ENCODE data around the gene MAD1L1. TPM values are rescaled to one million over a fixed set of nuclear protein-coding genes. Genes with fewer than 3 reads are reported as not detected.

MAD1L1 gene
- total RNA-seq, 1 experiment from 2014 or later = 63.0 TPM

DNA sequence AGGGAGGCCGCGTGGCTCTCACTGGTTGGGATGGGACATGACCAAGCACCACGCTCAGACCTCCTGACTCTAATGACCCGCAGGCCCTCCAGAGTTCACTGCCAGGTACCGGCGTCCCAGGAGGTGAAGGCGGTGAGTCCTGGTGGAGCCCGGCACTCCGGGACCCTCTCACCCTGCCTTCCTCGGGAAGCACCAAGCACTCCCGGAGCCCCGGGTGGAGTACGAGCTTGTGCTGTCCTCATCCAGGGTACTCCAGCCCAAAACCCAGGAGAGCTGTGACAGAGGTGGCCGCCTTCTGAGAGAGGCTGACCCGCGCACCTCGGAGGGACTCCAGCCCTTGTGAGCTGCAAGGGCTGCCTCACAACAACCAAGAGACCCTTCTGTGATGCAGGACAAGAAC, 9.4 kb downstream of the MAD1L1 start:
- Histone ChIP-seq H3K27me3 (ENCODE audit: control insufficient read depth, insufficient read depth, low read length) (no peaks in the 10 kb centered on the region), H3K36me3 (replicated peaks; ENCODE audit: control insufficient read depth, insufficient read depth, low read length) (peaks cover 25% of the 10 kb centered on the region), H3K4me3 (ENCODE audit: insufficient read depth, low read depth, low read length) (no peak overlapping the region)
- no peak for DNase-seq

DNA sequence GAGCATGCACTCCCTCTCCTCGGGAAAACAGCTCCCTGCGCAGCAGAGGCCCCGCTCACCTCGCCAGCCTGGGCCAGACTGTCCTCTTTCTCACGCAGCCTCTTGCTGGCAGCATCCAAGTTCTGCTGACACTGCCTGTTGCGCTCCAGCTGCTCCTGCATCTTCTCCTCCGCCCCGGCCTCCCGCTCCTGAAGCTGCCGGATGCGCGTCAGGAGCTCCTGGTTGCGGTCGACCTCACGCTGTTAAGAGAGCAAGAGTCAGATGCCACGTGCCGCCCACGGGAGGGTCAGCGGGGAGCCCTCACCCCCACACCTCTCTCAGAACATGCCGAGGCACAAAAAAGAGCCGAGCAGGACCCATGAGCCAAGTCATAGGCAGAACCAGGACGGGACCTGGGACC, 10.2 kb downstream of the MAD1L1 start:
- peaks cover 30% of the 10 kb centered on the region for H3K36me3 ChIP-seq (replicated peaks; ENCODE audit: control insufficient read depth, insufficient read depth, low read length)

DNA sequence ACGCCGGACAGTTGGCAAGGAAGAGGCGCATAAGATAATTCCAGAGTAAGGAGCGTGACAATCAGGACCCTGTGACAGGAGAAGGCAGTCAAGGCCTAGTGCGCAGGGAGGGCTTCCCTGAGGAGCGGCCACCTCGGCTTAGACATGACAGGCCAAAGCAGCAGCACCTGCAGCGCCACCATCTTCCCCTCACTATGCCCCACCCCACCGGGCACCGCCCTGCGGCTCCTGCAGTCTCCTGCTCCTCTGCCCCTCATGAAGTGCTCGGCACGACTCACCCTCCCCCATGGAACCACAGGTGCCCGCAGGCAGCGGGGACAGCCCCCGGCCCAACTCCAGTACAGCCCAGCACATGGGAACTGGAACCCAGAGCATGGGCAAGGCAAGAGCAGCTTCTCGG, 11.8 kb downstream of the MAD1L1 start:
- Histone ChIP-seq H3K4me3 (ENCODE audit: insufficient read depth, low read depth, low read length) (no peak overlapping the region), H3K27me3 (ENCODE audit: control insufficient read depth, insufficient read depth, low read length) (no peaks in the 10 kb centered on the region), H3K36me3 (replicated peaks; ENCODE audit: control insufficient read depth, insufficient read depth, low read length) (peaks cover 34% of the 10 kb centered on the region)
- DNase-seq = no peak

More for the DNA sequence above, 10.2 kb downstream of the MAD1L1 start:
- Histone ChIP-seq H3K4me3 (ENCODE audit: insufficient read depth, low read depth, low read length) (no peak overlapping the region), H3K27me3 (ENCODE audit: control insufficient read depth, insufficient read depth, low read length) (no peaks in the 10 kb centered on the region)
- no peak for DNase-seq

DNA sequence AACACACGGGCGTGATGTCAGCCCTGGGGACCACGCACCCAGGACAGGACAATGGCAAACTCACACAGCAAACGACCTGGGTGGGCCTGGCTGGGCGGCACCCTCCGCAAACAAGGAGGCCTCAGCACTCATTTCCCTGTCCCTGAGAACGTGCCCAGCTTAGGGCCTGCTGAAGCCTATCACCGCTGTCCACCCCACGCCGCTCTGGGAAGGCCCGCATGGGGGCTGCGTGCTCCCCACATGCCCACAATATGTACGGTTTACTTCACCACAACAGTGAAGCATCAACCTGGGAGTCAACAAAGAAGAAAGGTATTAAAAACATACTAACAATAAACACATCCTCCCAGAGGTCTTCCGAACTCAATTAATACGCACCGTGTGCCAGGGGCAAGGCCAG, 12.2 kb downstream of the MAD1L1 start:
- Histone ChIP-seq H3K36me3 (replicated peaks; ENCODE audit: control insufficient read depth, insufficient read depth, low read length) (peaks cover 35% of the 10 kb centered on the region), H3K4me3 (ENCODE audit: insufficient read depth, low read depth, low read length) (no peak overlapping the region), H3K27me3 (ENCODE audit: control insufficient read depth, insufficient read depth, low read length) (no peaks in the 10 kb centered on the region)
- DNase-seq = no peak

DNA sequence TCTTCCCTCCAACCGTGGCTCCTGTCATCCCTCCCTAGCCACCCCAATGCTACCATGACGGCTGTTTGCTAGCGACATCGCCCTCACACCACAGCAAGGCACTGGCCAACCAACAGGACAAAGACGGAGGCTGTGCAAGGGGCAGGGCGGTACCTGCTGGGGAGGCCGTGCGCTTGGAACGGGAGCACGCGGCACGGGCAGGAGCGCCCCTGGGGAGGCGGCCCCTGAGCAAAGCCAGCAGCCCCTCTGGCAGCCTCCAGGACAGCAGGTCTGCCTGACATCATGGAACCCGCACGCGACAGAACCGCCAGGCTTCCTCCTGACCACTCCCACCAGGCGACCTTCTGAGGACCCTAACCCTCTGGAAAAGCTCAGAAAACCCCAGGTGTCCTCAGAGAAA, 12.7 kb downstream of the MAD1L1 start:
- Histone ChIP-seq H3K27me3 (ENCODE audit: control insufficient read depth, insufficient read depth, low read length) (no peaks in the 10 kb centered on the region), H3K36me3 (replicated peaks; ENCODE audit: control insufficient read depth, insufficient read depth, low read length) (peaks cover 32% of the 10 kb centered on the region), H3K4me3 (ENCODE audit: insufficient read depth, low read depth, low read length) (no peak overlapping the region)
- DNase-seq = no peak

DNA sequence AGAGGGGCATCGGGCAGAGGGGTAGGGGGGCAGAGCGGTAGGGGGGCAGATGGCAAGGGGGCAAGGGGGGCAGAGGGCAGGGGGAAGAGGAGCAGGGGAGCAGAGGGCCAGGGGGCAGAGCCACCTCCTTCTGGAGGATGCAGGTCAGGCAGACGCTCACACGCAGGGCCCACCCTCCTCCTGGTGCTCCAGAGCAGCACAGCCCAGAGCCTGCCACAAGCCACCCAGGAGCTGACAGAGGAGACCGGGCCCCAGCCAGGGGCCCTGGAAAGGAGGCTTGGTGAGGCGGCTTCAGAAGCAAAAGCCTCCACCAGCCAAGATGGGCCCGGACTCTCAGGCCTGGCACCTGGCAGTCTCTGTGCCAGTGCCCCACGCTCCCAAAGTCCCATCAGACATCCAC, 13.1 kb downstream of the MAD1L1 start:
- no peaks in the 10 kb centered on the region for H3K27me3 ChIP-seq (ENCODE audit: control insufficient read depth, insufficient read depth, low read length)
- peaks cover 32% of the 10 kb centered on the region for H3K36me3 ChIP-seq (replicated peaks; ENCODE audit: control insufficient read depth, insufficient read depth, low read length)
- H3K4me3 ChIP-seq (ENCODE audit: insufficient read depth, low read depth, low read length) = no peak overlapping the region
- no peak for DNase-seq

DNA sequence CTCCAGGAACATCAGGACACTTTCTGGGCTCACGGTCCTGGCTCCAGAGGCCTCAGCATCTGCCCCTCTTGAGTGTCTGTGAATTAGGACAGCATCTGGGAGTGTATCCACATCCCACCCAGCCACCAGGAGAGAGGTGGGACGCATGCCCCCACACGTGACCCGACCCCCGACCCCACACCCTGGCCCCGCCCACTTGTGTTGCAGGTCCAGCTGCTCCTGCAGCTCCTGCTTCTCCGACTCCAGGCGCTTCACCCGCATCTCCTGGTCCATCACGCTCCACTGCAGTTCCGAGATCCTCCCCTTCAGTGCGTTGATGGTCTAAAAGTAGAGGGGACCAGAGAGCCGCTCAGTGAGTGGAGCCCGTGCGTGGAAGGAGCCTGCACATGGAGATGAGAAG, 13.6 kb downstream of the MAD1L1 start:
- Histone ChIP-seq H3K27me3 (ENCODE audit: control insufficient read depth, insufficient read depth, low read length) (no peaks in the 10 kb centered on the region), H3K4me3 (ENCODE audit: insufficient read depth, low read depth, low read length) (no peak overlapping the region), H3K36me3 (replicated peaks; ENCODE audit: control insufficient read depth, insufficient read depth, low read length) (peaks cover 34% of the 10 kb centered on the region)
- DNase-seq = peak; percentile 57

DNA sequence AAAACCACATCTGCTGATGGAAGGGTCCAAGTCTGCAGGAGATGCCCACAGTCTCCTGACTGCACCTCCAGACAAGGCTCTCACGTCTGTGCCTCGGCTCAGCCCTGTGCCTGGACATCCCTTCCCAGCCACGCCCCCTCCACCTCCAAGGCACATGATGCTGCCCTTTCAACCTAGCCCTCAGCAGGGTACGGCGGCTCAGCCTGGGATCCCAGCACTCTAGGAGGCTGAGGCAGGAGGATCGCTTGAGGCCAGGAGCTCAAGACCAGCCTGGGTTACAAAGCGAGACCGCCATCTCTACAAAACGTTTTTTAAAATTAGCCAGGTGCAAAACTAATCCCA, 14.3 kb downstream of the MAD1L1 start:
- no peaks in the 10 kb centered on the region for H3K27me3 ChIP-seq (ENCODE audit: control insufficient read depth, insufficient read depth, low read length)
- peaks cover 35% of the 10 kb centered on the region for H3K36me3 ChIP-seq (replicated peaks; ENCODE audit: control insufficient read depth, insufficient read depth, low read length)
- H3K4me3 ChIP-seq (ENCODE audit: insufficient read depth, low read depth, low read length) = no peak overlapping the region
- peak; percentile 50 for DNase-seq

DNA sequence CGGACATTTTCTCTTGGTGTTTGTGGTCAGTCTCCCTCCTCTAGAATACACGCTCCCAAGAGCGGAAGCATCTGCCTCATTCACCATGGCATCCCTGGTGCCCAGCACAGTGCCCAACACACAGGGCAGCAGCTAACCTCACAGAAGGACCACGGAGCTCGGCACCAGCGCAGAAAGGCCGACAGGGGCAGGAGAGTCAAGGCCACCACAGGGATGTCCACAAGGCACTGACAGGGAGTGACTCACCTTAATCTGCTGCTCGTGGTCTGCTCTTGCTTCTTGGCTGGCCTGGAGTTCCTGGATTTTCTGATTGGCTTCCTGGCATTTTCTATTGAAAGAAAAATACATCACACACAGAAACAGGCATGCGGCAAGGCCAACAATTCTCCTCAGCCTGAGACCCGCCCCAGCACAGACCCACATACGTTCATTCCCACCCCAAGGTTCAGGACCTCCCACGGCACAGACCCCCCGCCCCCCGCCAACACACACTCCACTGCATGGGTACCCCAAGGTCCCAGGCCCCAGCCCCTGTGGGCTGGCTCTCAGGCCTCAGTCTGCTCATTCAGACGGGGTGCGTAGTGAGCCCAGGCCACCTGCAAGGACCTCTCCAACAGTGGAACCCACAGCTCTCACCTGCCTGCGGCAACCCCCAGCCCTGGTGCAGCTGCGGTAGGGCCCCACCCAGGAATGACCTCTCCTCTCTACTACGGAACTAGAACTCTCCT, 14.9 kb downstream of the MAD1L1 start:
- DNase-seq = peak; percentile 52
- Histone ChIP-seq H3K27me3 (ENCODE audit: control insufficient read depth, insufficient read depth, low read length) (no peaks in the 10 kb centered on the region), H3K4me3 (ENCODE audit: insufficient read depth, low read depth, low read length) (no peak overlapping the region), H3K36me3 (replicated peaks; ENCODE audit: control insufficient read depth, insufficient read depth, low read length) (peaks cover 38% of the 10 kb centered on the region)

DNA sequence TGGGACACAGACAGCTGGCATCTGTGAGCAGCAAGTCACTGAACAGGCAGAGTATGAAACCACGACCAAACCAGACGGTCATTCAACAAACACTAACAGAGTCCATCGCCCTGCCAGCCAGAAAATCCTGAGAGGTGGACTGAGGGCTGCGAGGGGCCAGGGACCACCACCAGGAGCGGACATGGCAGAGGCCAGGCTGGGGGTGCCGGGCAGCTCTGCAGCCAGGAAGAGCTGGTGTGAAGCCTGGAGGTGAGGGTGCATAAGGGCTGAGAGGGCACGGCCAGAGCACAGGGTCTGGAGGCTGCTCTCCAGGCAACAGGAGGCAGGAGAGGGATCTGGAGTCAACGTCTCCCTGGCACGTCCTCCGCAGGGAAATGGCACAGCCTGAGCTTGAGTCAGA, 15.5 kb downstream of the MAD1L1 start:
- Histone ChIP-seq H3K4me3 (ENCODE audit: insufficient read depth, low read depth, low read length) (no peak overlapping the region), H3K27me3 (ENCODE audit: control insufficient read depth, insufficient read depth, low read length) (no peaks in the 10 kb centered on the region), H3K36me3 (replicated peaks; ENCODE audit: control insufficient read depth, insufficient read depth, low read length) (peaks cover 39% of the 10 kb centered on the region)
- no peak for DNase-seq

DNA sequence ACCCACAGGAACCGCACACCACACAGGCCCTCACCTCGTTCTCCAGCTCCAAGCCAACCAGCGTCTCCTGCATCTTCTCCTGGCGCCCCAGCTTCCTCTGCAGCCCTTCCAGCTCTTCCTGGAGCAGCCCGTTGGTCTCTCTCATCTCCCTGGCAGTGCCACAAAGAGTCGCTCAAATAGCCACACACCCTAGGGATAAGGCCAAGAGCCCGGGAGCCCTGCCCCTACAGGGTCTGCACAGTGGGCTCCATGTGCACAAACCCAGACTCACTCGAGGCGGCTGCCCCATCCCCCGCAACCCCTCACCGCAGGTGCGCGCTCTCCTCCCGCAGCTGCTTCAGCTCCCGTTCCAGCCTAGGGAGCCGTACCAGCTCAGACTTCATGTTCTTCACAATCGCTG, 16.9 kb downstream of the MAD1L1 start:
- DNase-seq = peak; percentile 50
- no peak overlapping the region for H3K4me3 ChIP-seq (ENCODE audit: insufficient read depth, low read depth, low read length)
- no peaks in the 10 kb centered on the region for H3K27me3 ChIP-seq (ENCODE audit: control insufficient read depth, insufficient read depth, low read length)
- H3K36me3 ChIP-seq (replicated peaks; ENCODE audit: control insufficient read depth, insufficient read depth, low read length) = peaks cover 41% of the 10 kb centered on the region

DNA sequence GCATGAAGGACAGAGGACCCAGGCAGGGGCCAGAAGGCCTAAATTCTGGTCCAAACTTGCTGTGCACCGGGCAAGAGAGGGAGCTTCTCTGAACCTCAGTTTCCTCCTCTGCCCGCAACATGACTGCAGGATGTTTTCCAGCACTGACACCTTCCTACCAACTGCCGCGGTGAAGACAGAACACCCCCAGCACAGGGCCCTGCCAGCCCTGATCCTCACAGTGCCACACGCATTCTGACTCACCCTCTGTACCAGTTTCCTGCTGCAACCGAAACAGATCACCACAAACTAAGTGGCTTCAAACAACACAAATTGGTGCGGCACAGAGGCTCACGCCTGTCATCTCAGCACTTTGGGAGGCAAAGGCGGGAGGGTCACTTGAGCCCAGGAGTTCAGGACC, 18.1 kb downstream of the MAD1L1 start:
- Histone ChIP-seq H3K4me3 (ENCODE audit: insufficient read depth, low read depth, low read length) (no peak overlapping the region), H3K27me3 (ENCODE audit: control insufficient read depth, insufficient read depth, low read length) (no peaks in the 10 kb centered on the region), H3K36me3 (replicated peaks; ENCODE audit: control insufficient read depth, insufficient read depth, low read length) (peaks cover 42% of the 10 kb centered on the region)
- no peak for DNase-seq

DNA sequence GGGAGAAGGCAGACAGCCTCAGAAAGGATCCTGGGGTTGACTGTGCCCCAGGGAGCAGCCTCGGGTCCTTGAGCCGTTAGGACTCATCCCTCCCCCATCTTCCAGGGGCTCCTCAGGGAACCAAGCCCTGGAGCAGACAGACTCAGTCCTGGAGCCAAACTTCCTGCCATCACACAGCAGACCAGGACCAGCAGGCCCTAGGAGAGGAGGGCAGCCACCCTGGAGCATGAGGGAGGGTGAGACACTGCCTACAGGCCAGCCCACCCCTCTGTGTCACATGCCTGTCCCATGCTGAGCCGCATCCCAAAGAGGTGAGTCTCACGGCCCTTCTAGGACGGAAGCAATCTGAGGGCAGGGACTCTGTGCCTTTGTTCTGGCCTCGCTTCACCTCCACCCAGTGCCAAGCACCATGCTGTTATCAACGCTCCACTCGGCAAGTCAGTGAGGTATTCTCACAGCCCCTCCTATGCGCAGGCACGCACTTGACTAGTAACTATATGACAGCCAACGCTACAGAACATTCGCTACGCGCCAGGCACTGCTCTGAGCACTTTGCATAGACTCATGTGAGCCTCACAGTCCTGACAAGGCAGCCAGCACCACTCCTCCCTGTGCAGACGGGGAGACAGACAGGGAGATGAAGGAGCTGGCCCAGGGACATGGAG, 19.1 kb downstream of the MAD1L1 start:
- Histone ChIP-seq H3K27me3 (ENCODE audit: control insufficient read depth, insufficient read depth, low read length) (no peaks in the 10 kb centered on the region), H3K4me3 (ENCODE audit: insufficient read depth, low read depth, low read length) (no peak overlapping the region), H3K36me3 (replicated peaks; ENCODE audit: control insufficient read depth, insufficient read depth, low read length) (peaks cover 43% of the 10 kb centered on the region)
- DNase-seq = peak; percentile 49

DNA sequence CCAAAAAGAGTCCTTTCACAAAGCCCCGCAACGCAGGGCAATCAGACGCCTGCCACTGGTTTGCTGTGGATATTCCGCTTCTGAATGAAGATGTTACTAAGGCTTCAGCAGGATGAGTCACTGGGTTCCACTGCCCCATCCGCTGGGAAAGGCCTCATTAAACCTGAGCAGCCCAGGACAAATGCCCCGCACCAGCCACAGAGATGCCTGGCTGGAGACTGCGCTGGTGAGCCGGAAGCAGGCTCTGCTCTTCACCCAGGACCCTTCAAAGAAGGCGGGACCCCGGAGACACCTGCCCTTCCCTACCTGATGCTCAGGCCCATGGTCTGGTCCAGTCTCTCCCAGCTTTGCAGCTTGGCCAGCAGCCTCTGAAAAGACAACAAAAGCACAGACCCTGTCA, 19.8 kb downstream of the MAD1L1 start:
- DNase-seq = no peak
- H3K4me3 ChIP-seq (ENCODE audit: insufficient read depth, low read depth, low read length) = no peak overlapping the region
- H3K27me3 ChIP-seq (ENCODE audit: control insufficient read depth, insufficient read depth, low read length) = no peaks in the 10 kb centered on the region
- peaks cover 47% of the 10 kb centered on the region for H3K36me3 ChIP-seq (replicated peaks; ENCODE audit: control insufficient read depth, insufficient read depth, low read length)

DNA sequence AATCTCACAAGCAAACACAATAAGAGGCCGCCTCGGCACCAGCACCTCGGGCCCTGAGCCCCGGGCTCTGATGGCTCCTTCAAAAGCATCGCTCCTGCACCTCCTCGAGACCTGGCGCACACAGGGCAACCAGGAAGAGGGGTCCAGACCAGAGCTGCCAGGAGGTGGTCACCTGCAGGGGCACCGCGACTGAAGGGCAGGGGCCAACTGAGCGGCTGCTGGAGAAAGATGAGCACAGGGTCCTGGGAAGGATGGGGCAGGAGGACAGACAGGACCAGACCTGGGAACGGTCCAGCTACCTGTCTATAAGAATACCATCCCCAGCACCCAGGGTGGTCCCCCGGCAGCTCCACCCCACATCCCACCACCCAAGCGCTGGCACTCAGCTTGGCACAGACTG, 20.8 kb downstream of the MAD1L1 start:
- Histone ChIP-seq H3K4me3 (ENCODE audit: insufficient read depth, low read depth, low read length) (no peak overlapping the region), H3K36me3 (replicated peaks; ENCODE audit: control insufficient read depth, insufficient read depth, low read length) (peaks cover 40% of the 10 kb centered on the region), H3K27me3 (ENCODE audit: control insufficient read depth, insufficient read depth, low read length) (no peaks in the 10 kb centered on the region)
- DNase-seq = no peak

All from H7 (cell line).